Measurements from ENCODE around the gene SLC30A10.
"Not testable (repeated sequence)": the region's sequence is repeated elsewhere in the genome, so short reads cannot be mapped to it uniquely, and the experiment has no call there.

Gene SLC30A10

DNA sequence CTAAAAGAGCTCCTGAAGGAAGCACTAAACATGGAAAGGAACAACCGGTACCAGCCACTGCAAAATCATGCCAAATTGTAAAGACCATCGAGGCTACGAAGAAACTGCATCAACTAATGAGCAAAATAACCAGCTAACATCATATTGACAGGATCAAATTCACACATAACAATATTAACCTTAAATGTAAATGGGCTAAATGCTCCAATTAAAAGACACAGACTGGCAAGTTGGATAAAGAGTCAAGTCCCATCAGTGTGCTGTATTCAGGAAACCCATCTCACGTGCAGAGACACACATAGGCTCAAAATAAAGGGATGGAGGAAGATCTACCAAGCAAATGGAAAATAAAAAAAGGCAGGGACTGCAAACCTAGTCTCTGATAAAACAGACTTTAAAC is 39.7 kb downstream of the SLC30A10 start:
- DNase-seq = not testable (repeated sequence)

DNA sequence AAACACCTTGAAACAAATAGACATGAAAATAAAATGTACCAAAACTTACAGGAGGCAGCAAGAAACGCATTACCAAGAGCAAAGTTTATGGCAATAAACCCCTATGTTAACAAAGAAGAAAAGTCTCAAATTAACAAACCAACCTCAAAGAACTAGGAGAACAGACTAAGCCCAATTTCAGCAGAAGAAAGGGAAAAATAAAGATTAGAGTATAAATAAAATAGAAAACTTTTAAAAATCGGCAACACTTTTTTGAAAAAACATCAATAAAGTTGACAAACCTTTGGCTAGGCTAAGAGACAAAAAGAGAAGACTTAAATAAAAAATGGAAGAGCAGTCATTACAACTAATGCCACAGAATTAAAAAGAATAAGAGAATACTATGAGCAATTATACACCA is 42.7 kb downstream of the SLC30A10 start:
- DNase-seq = no peak

DNA sequence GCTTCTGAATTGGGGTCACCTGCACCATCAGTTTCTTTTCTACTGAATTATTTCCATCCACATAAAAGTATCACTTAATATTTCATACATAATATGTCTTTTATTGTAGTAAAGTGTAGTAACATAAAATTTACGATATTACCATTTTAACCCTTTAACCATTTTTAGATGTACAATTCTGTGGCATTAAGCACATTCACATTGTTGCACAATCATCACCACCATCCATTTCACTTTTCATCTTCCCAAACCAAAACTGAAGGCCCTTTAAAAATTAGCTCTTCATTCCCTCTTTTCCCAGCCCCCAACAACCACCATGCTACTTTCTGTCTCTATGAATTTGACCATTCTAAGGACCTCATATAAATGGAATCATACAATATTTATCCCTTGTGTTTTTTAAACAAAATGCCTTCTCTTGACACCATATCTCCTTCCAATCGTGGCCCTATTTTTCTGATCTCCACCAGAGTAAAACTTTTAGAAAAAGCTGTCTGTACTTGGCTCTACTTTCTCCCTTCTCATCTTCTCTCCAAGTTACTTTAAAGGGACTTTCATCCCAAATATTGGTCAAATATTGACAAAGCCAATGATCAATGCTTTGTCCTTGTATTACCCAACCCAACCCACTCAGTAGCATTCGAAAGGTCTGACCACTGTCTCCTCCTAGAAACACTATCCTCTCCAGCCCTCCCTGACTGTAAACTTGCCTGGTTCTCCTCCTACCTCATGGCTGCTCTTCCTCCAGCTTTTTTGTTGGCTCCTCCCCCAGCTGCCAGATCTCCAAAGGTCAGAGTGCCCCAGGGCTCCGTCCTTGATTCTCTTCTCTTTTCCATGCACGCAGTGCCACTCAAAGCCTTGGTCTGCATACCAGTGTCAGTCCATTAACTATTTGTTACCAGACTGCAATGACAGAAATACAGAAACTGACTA is 44.7 kb downstream of the SLC30A10 start:
- DNase-seq = no peak

DNA sequence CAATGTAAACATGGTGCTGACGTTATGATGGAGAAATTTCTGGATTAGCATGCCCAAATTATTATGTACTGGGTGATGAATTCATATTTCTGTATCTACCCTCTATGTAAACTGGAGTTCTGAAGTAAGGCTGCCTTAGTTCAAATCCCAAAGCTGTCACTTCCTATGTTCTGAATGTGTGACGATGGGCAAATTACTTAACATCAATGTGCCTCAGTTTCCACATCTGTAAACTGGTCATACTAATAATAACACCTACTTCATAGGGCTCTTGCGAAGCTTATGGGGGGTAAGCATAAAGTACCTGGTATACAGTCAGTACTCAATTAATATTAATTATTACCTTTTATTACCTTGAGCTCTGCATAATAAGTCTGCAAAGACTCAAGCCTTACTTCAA is 45.6 kb downstream of the SLC30A10 start:
- no peak for DNase-seq

DNA sequence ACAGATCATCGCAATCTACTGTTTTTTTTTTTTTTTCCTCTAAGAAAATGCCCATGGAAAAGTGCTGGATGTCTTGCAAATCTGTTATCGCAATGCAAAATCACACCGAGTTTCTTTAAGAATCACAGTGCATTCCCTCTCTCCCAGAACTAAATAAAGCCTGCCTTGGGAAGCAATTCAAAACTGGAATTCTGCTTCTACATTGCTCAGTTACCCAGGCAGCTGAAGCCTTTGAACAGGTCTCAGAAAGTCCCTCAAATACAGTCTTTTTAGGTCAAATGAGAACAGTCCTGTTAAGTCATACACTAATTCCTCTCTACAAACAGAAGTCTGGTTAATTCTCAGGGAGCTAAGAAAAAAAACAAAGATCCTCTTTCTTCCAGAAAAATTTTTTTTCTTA is 46.3 kb downstream of the SLC30A10 start:
- DNase-seq = no peak

DNA sequence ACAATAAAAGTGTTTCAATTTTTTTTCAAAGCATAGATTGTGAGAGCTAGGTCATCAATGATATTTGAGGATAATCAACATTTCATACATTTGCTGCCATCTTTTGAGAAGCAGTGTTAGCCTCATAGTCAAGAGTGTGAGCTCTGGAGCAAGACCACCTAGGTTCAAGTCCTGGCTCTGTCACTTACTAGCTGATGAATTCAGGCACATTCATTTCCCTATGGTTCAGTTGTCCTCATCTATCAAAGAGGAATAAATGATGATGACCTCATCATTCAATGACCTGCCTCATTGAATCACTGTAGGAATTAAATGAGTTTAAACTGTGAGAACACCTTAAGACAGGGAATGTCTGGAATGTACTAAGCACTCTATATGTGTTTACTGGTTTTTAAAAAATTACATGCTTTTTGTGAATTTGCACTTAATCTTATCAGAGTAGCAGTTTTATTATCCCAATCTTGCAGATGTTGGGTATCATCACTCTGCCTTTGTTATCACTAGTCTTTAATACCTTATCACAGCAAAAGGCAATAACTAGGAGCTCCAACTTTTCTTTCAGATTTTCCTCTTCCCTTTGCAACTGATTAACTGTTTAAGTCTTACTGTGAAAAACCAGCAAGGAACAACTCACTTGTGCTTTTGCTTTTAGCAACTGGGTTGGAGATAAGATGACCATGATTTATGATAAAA is 47.4 kb downstream of the SLC30A10 start:
- DNase-seq = no peak

DNA sequence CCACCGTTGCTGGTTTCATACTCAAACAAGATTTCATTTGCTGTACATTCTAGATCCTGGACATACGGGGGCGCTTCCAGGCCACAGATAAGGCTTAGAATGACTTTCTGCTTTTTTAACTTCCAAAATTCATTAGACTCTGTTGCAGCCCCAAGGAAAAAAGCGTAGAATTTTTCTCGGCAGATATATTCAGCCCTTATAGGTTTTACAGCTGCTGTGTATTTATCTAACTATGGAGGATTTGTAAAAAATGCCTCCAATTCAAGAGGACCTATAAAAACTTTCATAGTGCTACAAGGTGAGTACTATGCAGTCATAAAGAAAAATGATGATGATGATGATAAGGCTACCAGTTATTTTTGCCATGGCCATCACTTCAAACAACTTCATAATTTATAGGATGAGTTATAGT is 51.6 kb downstream of the SLC30A10 start:
- no peak for DNase-seq

DNA sequence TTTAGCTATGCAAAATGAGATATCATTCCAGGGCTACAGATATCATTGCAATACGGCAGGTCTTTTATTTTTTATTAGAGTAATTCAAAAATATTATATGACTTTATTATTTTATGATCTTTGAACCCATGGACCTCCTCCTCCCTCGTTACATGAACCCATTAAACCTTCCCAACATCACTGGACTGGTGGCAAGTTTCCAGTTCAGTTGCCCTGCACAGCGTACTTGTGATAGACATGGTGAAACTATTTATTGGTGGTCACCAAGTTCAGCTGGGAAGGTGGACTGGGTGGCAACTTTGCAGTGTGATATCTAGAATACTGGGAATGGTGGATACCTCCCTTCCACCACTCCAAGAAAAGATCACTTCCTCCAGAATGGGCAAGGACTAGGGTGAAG is 52.5 kb downstream of the SLC30A10 start:
- no peak for DNase-seq

DNA sequence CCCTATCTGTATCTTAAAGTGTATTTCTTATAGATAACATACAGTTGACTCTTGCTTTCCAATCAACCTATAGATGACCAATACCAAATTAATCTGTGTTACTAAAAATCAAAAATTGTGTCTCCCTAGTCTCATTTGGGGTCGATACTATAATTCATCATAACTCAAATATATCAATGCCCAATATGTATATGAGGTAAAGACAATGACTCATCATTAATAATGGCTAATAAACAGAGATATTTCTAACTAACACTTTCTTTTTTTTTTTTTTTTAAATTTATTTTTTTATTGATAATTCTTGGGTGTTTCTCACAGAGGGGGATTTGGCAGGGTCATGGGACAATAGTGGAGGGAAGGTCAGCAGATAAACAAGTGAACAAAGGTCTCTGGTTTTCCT is 55.8 kb downstream of the SLC30A10 start:
- not testable (repeated sequence) for DNase-seq

DNA sequence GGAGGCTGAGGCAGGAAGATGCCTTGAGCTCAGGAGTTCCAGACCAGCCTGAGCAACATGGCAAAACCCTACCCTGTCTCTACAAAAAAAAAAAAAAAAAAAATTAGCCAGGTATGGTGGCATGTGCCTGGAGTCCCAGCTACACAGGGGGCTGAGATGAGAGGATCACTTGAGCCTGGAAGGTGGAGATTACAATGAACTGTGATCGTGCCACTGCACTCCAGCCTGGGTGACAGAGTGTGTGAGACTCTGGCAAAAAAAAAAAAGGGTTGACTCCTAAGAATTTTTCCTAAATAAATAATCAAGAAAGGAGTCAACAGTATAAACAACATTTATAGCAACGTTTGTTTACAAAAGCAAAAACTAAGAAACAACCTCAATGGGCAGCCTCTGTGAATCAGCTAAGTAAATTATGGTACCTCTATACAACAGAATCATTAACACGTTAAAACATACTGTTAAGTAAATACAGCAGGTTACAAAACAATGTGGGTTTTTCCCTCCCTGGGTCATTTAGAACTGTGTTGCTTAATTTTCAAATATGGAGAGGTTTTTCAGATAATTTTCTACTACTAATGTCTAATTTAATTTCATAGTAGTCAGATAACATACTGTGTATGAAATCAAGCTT is 56.8 kb downstream of the SLC30A10 start:
- DNase-seq = no peak

DNA sequence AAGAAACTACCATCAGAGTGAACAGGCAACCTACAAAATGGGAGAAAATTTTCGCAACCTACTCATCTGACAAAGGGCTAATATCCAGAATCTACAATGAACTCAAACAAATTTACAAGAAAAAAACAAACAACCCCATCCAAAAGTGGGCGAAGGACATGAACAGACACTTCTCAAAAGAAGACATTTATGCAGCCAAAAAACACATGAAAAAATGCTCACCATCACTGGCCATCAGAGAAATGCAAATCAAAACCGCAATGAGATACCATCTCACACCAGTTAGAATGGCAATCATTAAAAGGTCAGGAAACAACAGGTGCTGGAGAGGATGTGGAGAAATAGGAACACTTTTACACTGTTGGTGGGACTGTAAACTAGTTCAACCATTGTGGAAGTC is 59.7 kb downstream of the SLC30A10 start:
- not testable (repeated sequence) for DNase-seq
